ENCODE results near the gene DENND1A. TPM values are rescaled to one million over a fixed set of nuclear protein-coding genes. Genes with fewer than 3 reads are reported as not detected.

DENND1A gene
- total RNA-seq, 1 experiment from 2014 or later, result 23.5 TPM

- TF ChIP-seq ZNF532 (CRISPR knock-in tag; IDR thresholded peaks at IDR 0.05; ENCODE audit: borderline replicate concordance), result no peak
- TF ChIP-seq E2F4 (CRISPR knock-in tag; IDR thresholded peaks at IDR 0.05; ENCODE audit: borderline replicate concordance, low read depth), result no peak
- TF ChIP-seq NR1H2 (CRISPR knock-in tag; IDR thresholded peaks at IDR 0.05), result no peak
- TF ChIP-seq TEAD4 (CRISPR knock-in tag; IDR thresholded peaks at IDR 0.05), result no peak
- no peak for TF ChIP-seq STAT6 (CRISPR knock-in tag; conservative IDR thresholded peaks at IDR 0.05; ENCODE audit: low read depth)
- TF ChIP-seq PRRX2 (CRISPR knock-in tag; IDR thresholded peaks at IDR 0.05), result no peak
- TF ChIP-seq IRF2 (CRISPR knock-in tag; IDR thresholded peaks at IDR 0.05; ENCODE audit: borderline replicate concordance, low read depth), result no peak
- TF ChIP-seq ARID4B (CRISPR knock-in tag; IDR thresholded peaks at IDR 0.05; ENCODE audit: borderline replicate concordance), result no peak
- TF ChIP-seq USF1 (CRISPR knock-in tag; IDR thresholded peaks at IDR 0.05), result no peak
- TF ChIP-seq ETV6 (CRISPR knock-in tag; IDR thresholded peaks at IDR 0.05), result no peak
- TF ChIP-seq TP53 (CRISPR knock-in tag; IDR thresholded peaks at IDR 0.05), result no peak
These were observed 365.3 kb downstream of the DENND1A start (continued) for GRCh38 chr9:123564652-123565051.

- H3K4me1 Mint-ChIP-seq, result peaks cover 17% of the 10 kb centered on the region
- no peak overlapping the region for H3K4me3 Mint-ChIP-seq
- H3K27ac Mint-ChIP-seq, result no peak overlapping the region
- no peak for ATAC-seq
- no peak for DNase-seq (ENCODE audit: low spot score)
- peaks cover 8% of the 10 kb centered on the region for H3K27me3 Mint-ChIP-seq (ENCODE audit: low read depth)
- peaks cover 6% of the 10 kb centered on the region; the same call in 1 of the 2 replicates for H3K9me3 Mint-ChIP-seq
- H3K36me3 Mint-ChIP-seq, result peaks cover 7% of the 10 kb centered on the region; the same call in 1 of the 2 replicates
- POLR2A ChIA-PET, result no interaction called here
- CTCF ChIA-PET, result no interaction called here
- TF ChIP-seq GABPB1 (CRISPR knock-in tag; IDR thresholded peaks at IDR 0.05) (no peak), FOXK1 (CRISPR knock-in tag; IDR thresholded peaks at IDR 0.05) (no peak), ARID4B (CRISPR knock-in tag; IDR thresholded peaks at IDR 0.05; ENCODE audit: borderline replicate concordance) (no peak), ZNF423 (CRISPR knock-in tag; IDR thresholded peaks at IDR 0.05) (no peak), E2F4 (CRISPR knock-in tag; IDR thresholded peaks at IDR 0.05; ENCODE audit: borderline replicate concordance, low read depth) (no peak), TEAD4 (CRISPR knock-in tag; IDR thresholded peaks at IDR 0.05) (no peak), ZBTB21 (CRISPR knock-in tag; IDR thresholded peaks at IDR 0.05; ENCODE audit: borderline replicate concordance) (no peak), ATF1 (CRISPR knock-in tag; IDR thresholded peaks at IDR 0.05) (no peak)
These were observed 367.0 kb downstream of the DENND1A start for GRCh38 chr9:123562844-123563346.
